ENCODE data around the gene TC2N. TPM values are rescaled to one million over a fixed set of nuclear protein-coding genes. Genes with fewer than 3 reads are reported as not detected.
"Not testable (repeated sequence)": the region's sequence is repeated elsewhere in the genome, so short reads cannot be mapped to it uniquely, and the experiment has no call there.

TC2N gene
- total RNA-seq, 2 experiments from 2014 or later, result 163 to 181 TPM

GRCh38 chr14:91834571-91834970 lies 32.8 kb downstream of the TC2N start:
- ATAC-seq (ENCODE audit: low read depth) (no peak), DNase-seq (no peak)
- POLR2A ChIA-PET, result no interaction called here
- Mint-ChIP-seq H3K27me3 (peaks cover 20% of the 10 kb centered on the region), H3K36me3 (peaks cover 32% of the 10 kb centered on the region), H3K4me3 (no peak overlapping the region), H3K4me1 (peaks cover 40% of the 10 kb centered on the region), H3K27ac (no peak overlapping the region), H3K9me3 (peaks cover 1% of the 10 kb centered on the region)

- H3K4me1 Mint-ChIP-seq, result peaks cover 22% of the 10 kb centered on the region
- H3K36me3 Mint-ChIP-seq, result peaks cover 38% of the 10 kb centered on the region
- POLR2A ChIA-PET, result interaction anchor here (1.5 kb wide), 1 partner anchor 42 kb away, joined by 4 read pairs; no protein-coding TSS in a partner anchor
- H3K9me3 Mint-ChIP-seq, result peaks cover 3% of the 10 kb centered on the region
- H3K4me3 Mint-ChIP-seq, result no peak overlapping the region
- peaks cover 20% of the 10 kb centered on the region for H3K27me3 Mint-ChIP-seq
- H3K27ac Mint-ChIP-seq, result no peak overlapping the region
- ATAC-seq (ENCODE audit: low read depth) (no peak), DNase-seq (no peak)
Measured at GRCh38 chr14:91831337-91831736, 36.0 kb downstream of the TC2N start.

- peaks cover 22% of the 10 kb centered on the region for H3K4me1 Mint-ChIP-seq
- DNase-seq (no peak), ATAC-seq (ENCODE audit: low read depth) (no peak)
- no peak overlapping the region for H3K4me3 Mint-ChIP-seq
- POLR2A ChIA-PET, result interaction anchor here (1.5 kb wide), 1 partner anchor 43 kb away, joined by 4 read pairs; no protein-coding TSS in a partner anchor
- peaks cover 3% of the 10 kb centered on the region for H3K9me3 Mint-ChIP-seq
- H3K27me3 Mint-ChIP-seq, result peaks cover 20% of the 10 kb centered on the region
- no peak overlapping the region for H3K27ac Mint-ChIP-seq
- H3K36me3 Mint-ChIP-seq, result peaks cover 38% of the 10 kb centered on the region
Measured at GRCh38 chr14:91830777-91831176, 36.6 kb downstream of the TC2N start.

GRCh38 chr14:91829511-91829910 lies 37.8 kb downstream of the TC2N start:
- DNase-seq (no peak), ATAC-seq (ENCODE audit: low read depth) (no peak)
- no peak overlapping the region for H3K27ac Mint-ChIP-seq
- H3K36me3 Mint-ChIP-seq, result peaks cover 39% of the 10 kb centered on the region
- H3K27me3 Mint-ChIP-seq, result peaks cover 10% of the 10 kb centered on the region
- no peak overlapping the region for H3K4me3 Mint-ChIP-seq
- peaks cover 3% of the 10 kb centered on the region for H3K9me3 Mint-ChIP-seq
- POLR2A ChIA-PET, result interaction anchor here (1.4 kb wide), 1 partner anchor 38 kb away, joined by 9 read pairs; the partner anchor contains the start of gene TC2N
- H3K4me1 Mint-ChIP-seq, result peaks cover 14% of the 10 kb centered on the region

GRCh38 chr14:91827746-91828145 lies 39.6 kb downstream of the TC2N start:
- peaks cover 40% of the 10 kb centered on the region for H3K36me3 Mint-ChIP-seq
- no peak overlapping the region for H3K27ac Mint-ChIP-seq
- no peak overlapping the region for H3K4me3 Mint-ChIP-seq

GRCh38 chr14:91817566-91818325 lies 49.6 kb downstream of the TC2N start:
- H3K4me1 Mint-ChIP-seq, result peaks cover 15% of the 10 kb centered on the region
- no peaks in the 10 kb centered on the region for H3K27me3 Mint-ChIP-seq
- POLR2A ChIA-PET, result no interaction called here
- ATAC-seq (ENCODE audit: low read depth) (no peak), DNase-seq (no peak)
- peaks cover 20% of the 10 kb centered on the region for H3K9me3 Mint-ChIP-seq
- H3K27ac Mint-ChIP-seq, result peak overlapping the region; percentile 13
- H3K4me3 Mint-ChIP-seq, result no peak overlapping the region
- peaks cover 57% of the 10 kb centered on the region for H3K36me3 Mint-ChIP-seq

More at GRCh38 chr14:91827746-91828145, 39.6 kb downstream of the TC2N start:
- Mint-ChIP-seq H3K9me3 (peaks cover 5% of the 10 kb centered on the region), H3K4me1 (peaks cover 8% of the 10 kb centered on the region), H3K27me3 (peaks cover 2% of the 10 kb centered on the region)
- POLR2A ChIA-PET, result no interaction called here
- no peak for ATAC-seq (ENCODE audit: low read depth)
- no peak for DNase-seq

GRCh38 chr14:91814317-91814716 lies 53.0 kb downstream of the TC2N start:
- H3K4me1 Mint-ChIP-seq, result peaks cover 15% of the 10 kb centered on the region
- H3K9me3 Mint-ChIP-seq, result peaks cover 28% of the 10 kb centered on the region
- H3K27ac Mint-ChIP-seq, result no peak overlapping the region
- H3K4me3 Mint-ChIP-seq, result no peak overlapping the region
- POLR2A ChIA-PET, result no interaction called here
- DNase-seq (no peak), ATAC-seq (ENCODE audit: low read depth) (no peak)
- H3K36me3 Mint-ChIP-seq, result peaks cover 65% of the 10 kb centered on the region
- no peaks in the 10 kb centered on the region for H3K27me3 Mint-ChIP-seq

- H3K9me3 Mint-ChIP-seq, result peaks cover 33% of the 10 kb centered on the region
- H3K4me1 Mint-ChIP-seq, result peaks cover 7% of the 10 kb centered on the region
- H3K27ac Mint-ChIP-seq, result no peak overlapping the region
- DNase-seq (no peak), ATAC-seq (ENCODE audit: low read depth) (no peak)
- no peaks in the 10 kb centered on the region for H3K27me3 Mint-ChIP-seq
- H3K4me3 Mint-ChIP-seq, result no peak overlapping the region
- H3K36me3 Mint-ChIP-seq, result peaks cover 71% of the 10 kb centered on the region
- POLR2A ChIA-PET, result no interaction called here
Measured at GRCh38 chr14:91810699-91811098, 56.6 kb downstream of the TC2N start.

- no peak for DNase-seq
- no peak overlapping the region for H3K4me3 Mint-ChIP-seq
- peaks cover 66% of the 10 kb centered on the region for H3K36me3 Mint-ChIP-seq
- no peaks in the 10 kb centered on the region for H3K27me3 Mint-ChIP-seq
- H3K27ac Mint-ChIP-seq, result no peak overlapping the region
- POLR2A ChIA-PET, result no interaction called here
- H3K4me1 Mint-ChIP-seq, result no peaks in the 10 kb centered on the region
- ATAC-seq (ENCODE audit: low read depth), result no peak
- H3K9me3 Mint-ChIP-seq, result peaks cover 33% of the 10 kb centered on the region
Measured at GRCh38 chr14:91806716-91807115, 60.6 kb downstream of the TC2N start.

GRCh38 chr14:91806094-91806493 lies 61.2 kb downstream of the TC2N start:
- H3K27ac Mint-ChIP-seq; ATAC-seq (ENCODE audit: low read depth); POLR2A ChIA-PET; H3K4me3 Mint-ChIP-seq; H3K4me1 Mint-ChIP-seq; H3K27me3 Mint-ChIP-seq; DNase-seq: not testable (repeated sequence)
- peaks cover 32% of the 10 kb centered on the region for H3K9me3 Mint-ChIP-seq
- peaks cover 62% of the 10 kb centered on the region for H3K36me3 Mint-ChIP-seq

- Mint-ChIP-seq H3K27ac (no peak overlapping the region), H3K27me3 (no peaks in the 10 kb centered on the region), H3K9me3 (peaks cover 32% of the 10 kb centered on the region), H3K4me1 (no peaks in the 10 kb centered on the region), H3K36me3 (peaks cover 58% of the 10 kb centered on the region), H3K4me3 (no peak overlapping the region)
- no peak for DNase-seq
- POLR2A ChIA-PET, result interaction anchor here (0.7 kb wide), 1 partner anchor 44 kb away, joined by 3 read pairs; no protein-coding TSS in a partner anchor
- no peak for ATAC-seq (ENCODE audit: low read depth)
Measured at GRCh38 chr14:91805659-91806058, 61.7 kb downstream of the TC2N start.

GRCh38 chr14:91801358-91801757 lies 66.0 kb downstream of the TC2N start:
- Mint-ChIP-seq H3K36me3 (peaks cover 30% of the 10 kb centered on the region), H3K27me3 (no peaks in the 10 kb centered on the region), H3K4me3 (no peak overlapping the region), H3K9me3 (peaks cover 12% of the 10 kb centered on the region), H3K4me1 (peaks cover 3% of the 10 kb centered on the region), H3K27ac (no peak overlapping the region)
- ATAC-seq (ENCODE audit: low read depth) (no peak), DNase-seq (no peak)
- POLR2A ChIA-PET, result no interaction called here

- Mint-ChIP-seq H3K27ac (peak overlapping the region; percentile 65), H3K27me3 (no peaks in the 10 kb centered on the region), H3K4me1 (peaks cover 5% of the 10 kb centered on the region), H3K9me3 (peaks cover 9% of the 10 kb centered on the region), H3K36me3 (peaks cover 38% of the 10 kb centered on the region), H3K4me3 (peak overlapping the region; percentile 25)
- POLR2A ChIA-PET, result no interaction called here
- no peak for ATAC-seq (ENCODE audit: low read depth)
- DNase-seq, result no peak
Measured at GRCh38 chr14:91796617-91797347, 70.6 kb downstream of the TC2N start.

GRCh38 chr14:91793704-91794103 lies 73.6 kb downstream of the TC2N start:
- H3K27me3 Mint-ChIP-seq, result no peaks in the 10 kb centered on the region
- H3K4me1 Mint-ChIP-seq, result peaks cover 5% of the 10 kb centered on the region
- H3K27ac Mint-ChIP-seq, result no peak overlapping the region
- H3K36me3 Mint-ChIP-seq, result peaks cover 47% of the 10 kb centered on the region
- DNase-seq, result no peak
- POLR2A ChIA-PET, result no interaction called here
- no peak for ATAC-seq (ENCODE audit: low read depth)
- no peak overlapping the region for H3K4me3 Mint-ChIP-seq
- peaks cover 9% of the 10 kb centered on the region for H3K9me3 Mint-ChIP-seq

Measured in activated naive CD8-positive, alpha-beta T cell treated with anti-CD3 and anti-CD28 coated beads, Interleukin-2, amount 10 ng/mL, durations not matched to agents 7 days and 5 days (primary cell).